ENCODE measurements around the gene TCFL5. TPM values are rescaled to one million over a fixed set of nuclear protein-coding genes. Genes with fewer than 3 reads are reported as not detected.

The TCFL5 gene
- 3.5 to 4.9 TPM (median 4.8 TPM) in 5 replicates for total RNA-seq (2022; extraction: Qiagen RNA extraction; ENCODE audit: low read depth)

GRCh38 chr20:62861726-62862336 lies at the start of gene TCFL5:
TSS of gene TCFL5 (minus strand) at chr20:62861822. CDS start at chr20:62861670, 152 bp downstream.

GRCh38 chr20:62816884-62817873 lies 44.4 kb downstream of the TCFL5 start, which contains the start of gene COL9A3:
TSS of gene COL9A3 (plus strand) at chr20:62817050. CDS start at chr20:62817065, 15 bp downstream.

GRCh38 chr20:62804627-62805154 lies 56.9 kb downstream of the TCFL5 start, which contains the start of gene OGFR:
TSS of gene OGFR (plus strand) at chr20:62804835. CDS start at chr20:62804860, 25 bp downstream.

Other genes starting within 250 kb of the TCFL5 start
- 5.0 to 10.1 TPM (median 7.7 TPM) in 5 replicates for gene SLCO4A1, start 219.3 kb downstream of the TCFL5 start, total RNA-seq (2022; extraction: Qiagen RNA extraction; ENCODE audit: low read depth)
- 0.08 to 0.27 TPM (median 0.16 TPM) in 5 replicates for gene NTSR1, start 153.0 kb downstream of the TCFL5 start, total RNA-seq (2022; extraction: Qiagen RNA extraction; ENCODE audit: low read depth)
- 22.7 to 25.6 TPM (median 24.4 TPM) in 5 replicates for gene MRGBP, start 65.3 kb downstream of the TCFL5 start, total RNA-seq (2022; extraction: Qiagen RNA extraction; ENCODE audit: low read depth)
- gene OGFR, start 57.0 kb downstream of the TCFL5 start, total RNA-seq (2022; extraction: Qiagen RNA extraction; ENCODE audit: low read depth) = 38.9 to 51.2 TPM (median 44.8 TPM) in 5 replicates
- 0.18 to 0.87 TPM (median 0.43 TPM) in 5 replicates for gene COL9A3, start 44.8 kb downstream of the TCFL5 start, total RNA-seq (2022; extraction: Qiagen RNA extraction; ENCODE audit: low read depth)
- gene DIDO1, start 64.7 kb upstream of the TCFL5 start, total RNA-seq (2022; extraction: Qiagen RNA extraction; ENCODE audit: low read depth) = 18.3 to 25.1 TPM (median 23.2 TPM) in 5 replicates
- gene GID8, start 76.3 kb upstream of the TCFL5 start, total RNA-seq (2022; extraction: Qiagen RNA extraction; ENCODE audit: low read depth) = 20.2 to 22.6 TPM (median 22.0 TPM) in 5 replicates
- gene SLC17A9, start 90.9 kb upstream of the TCFL5 start, total RNA-seq (2022; extraction: Qiagen RNA extraction; ENCODE audit: low read depth) = 0.02 to 0.43 TPM (median 0.25 TPM) in 3 of 5 replicates, not detected in the others
- gene BHLHE23, start 145.1 kb upstream of the TCFL5 start, total RNA-seq (2022; extraction: Qiagen RNA extraction; ENCODE audit: low read depth) = not detected in 5 replicates

Measured in A549 treated with RU486 at 1 μM for 4 hours (cell line).